Stomach (tissue), 9 donors: ENCODE results near the gene MDM2. TPM values are rescaled to one million over a fixed set of nuclear protein-coding genes. Genes with fewer than 3 reads are reported as not detected.

ENCODE experiments used
- DNase-seq, 2 donors: peaks; one replicate each; pipeline versions ENCODE4 v3.0.0 to v3.0.0-alpha.2; 2013 to 2019
- H3K27ac ChIP-seq, 5 donors: fragments of 200-600 bp in 4 of 5; sonication (generic) in 4 of 5; one replicate each; pipeline ENCODE4 v1.5.1; 2013 to 2019; ENCODE audit warnings: mild to moderate bottlenecking in 1 of 5, moderate library complexity in 1 of 5
- H3K27me3 ChIP-seq, 3 donors: fragments of 200-600 bp; sonication (generic); one replicate each; pipeline ENCODE4 v1.5.1; 2017 to 2019; ENCODE audit warnings: mixed run types in 1 of 3
- H3K36me3 ChIP-seq, 4 donors: fragments of 200-600 bp; sonication (generic); 1 replicate in 3 of 4; 2 replicates in 1 of 4; pipeline ENCODE4 v1.5.1; 2016 to 2019
- H3K4me1 ChIP-seq, 4 donors: fragments of 200-600 bp; sonication (generic); one replicate each; pipeline ENCODE4 v1.5.1; 2016 to 2019
- H3K4me3 ChIP-seq, 4 donors: fragments of 200-600 bp; sonication (generic) in 3 of 4; one replicate each; pipeline ENCODE4 v1.5.1; 2016 to 2019; ENCODE audit warnings: mild to moderate bottlenecking in 1 of 4
- H3K9me3 ChIP-seq, 4 donors: fragments of 200-600 bp; sonication (generic); one replicate each; pipeline ENCODE4 v1.5.1; 2016 to 2019
- CTCF ChIP-seq, 7 experiments: fragments of 450-650 bp in 4 of 7; fragments of 200-600 bp in 3 of 7; sonication (generic) in 3 of 7; IDR thresholded peaks; one replicate each; pipeline ENCODE4 v1.5.1; 2016 to 2019; ENCODE audit warnings: antibody characterized with exemption in 7 of 7, control low read depth in 2 of 7, mild to moderate bottlenecking in 1 of 7
- EP300 ChIP-seq: sonication (generic); formaldehyde crosslinking; IDR thresholded peaks from one replicate; pipeline ENCODE4 v1.6.1; 2017; ENCODE audit warnings: antibody characterized with exemption
- POLR2A ChIP-seq, 4 donors: fragments of 450-650 bp; IDR thresholded peaks; one replicate each; pipeline ENCODE4 v1.6.1; 2016; ENCODE audit warnings: antibody characterized with exemption in 4 of 4, control low read depth in 2 of 4, mild to moderate bottlenecking in 1 of 4, moderate library complexity in 1 of 4
- POLR2AphosphoS5 ChIP-seq, 3 donors: sonication (generic); formaldehyde crosslinking; IDR thresholded peaks; one replicate each; pipeline ENCODE4 v1.6.1; 2016; ENCODE audit warnings: antibody characterized with exemption in 3 of 3
- WGBS, 5 donors: extraction: QIAGEN DNeasy Blood & Tissue Kit in 3 of 5; methylation state at CpG; one replicate each; pipeline versions ENCODE4 v1.1.5 to v1.1.7; 2013 to 2018; 5-methylcytosine and 5-hydroxymethylcytosine counted together
- intact Hi-C: fragments of 100-400 bp; cut with DNase I; formaldehyde crosslinking; loops from one replicate; pipeline ENCODE4 v1.15.1; 2023; ENCODE audit warnings: low total_unique reads
- polyA plus RNA-seq, 3 donors: library from polyadenylated mRNA; stranded (reverse); fragments of 200-250 nt; gene quantifications; one replicate each; pipeline ENCODE4 v1.2.3, GENCODE V29; 2013
- total RNA-seq, 5 donors: library from RNA; depleted of rRNA; stranded (reverse); fragments of >200 nt; gene quantifications; one replicate each; pipeline versions ENCODE4 v1.1.0 to v1.2.3, GENCODE V29; 2014 to 2016
- donor health status: healthy with polysubstance abuse.
- donor health status: Bipolar disorder and iron deficiency.
- donor health status: healthy.

The MDM2 gene
- total and polyA plus RNA-seq, 8 donors, result 16.8 to 151 (median 62.1) TPM

- WGBS, 5 donors, result 73 to 85% (median 80%) methylated on average over 14 of the region's 14 CpGs
- H3K4me1 ChIP-seq, result peaks cover 0 to 52% (median 9%) of the 10 kb centered on the region in 4 donors
- H3K27me3 ChIP-seq, result no peaks in the 10 kb centered on the region
- intact Hi-C loops, result no loop called here
- DNase-seq, result no peak
- no peaks in the 10 kb centered on the region for H3K36me3 ChIP-seq
- no peak for TF ChIP-seq POLR2AphosphoS5 (IDR thresholded peaks at IDR 0.05)
- no peak for TF ChIP-seq EP300
- no peak for TF ChIP-seq POLR2A (IDR thresholded peaks at IDR 0.05)
- TF ChIP-seq CTCF (IDR thresholded peaks at IDR 0.05), result no peak
- H3K27ac ChIP-seq, result peak overlapping the region in 1 of 5 donors; percentile 2
- H3K4me3 ChIP-seq, result no peak overlapping the region
- no peaks in the 10 kb centered on the region for H3K9me3 ChIP-seq
Measured at GRCh38 chr12:68789144-68789878, 18.7 kb upstream of the MDM2 start.

GRCh38 chr12:68790081-68790951 lies 17.7 kb upstream of the MDM2 start:
- intact Hi-C loops, result no loop called here
- no peaks in the 10 kb centered on the region for H3K27me3 ChIP-seq
- no peaks in the 10 kb centered on the region for H3K9me3 ChIP-seq
- 89 to 96% (median 94%) methylated on average over 13 of the region's 13 CpGs for WGBS, 5 donors
- TF ChIP-seq POLR2AphosphoS5 (IDR thresholded peaks at IDR 0.05), result no peak
- no peak for TF ChIP-seq POLR2A (IDR thresholded peaks at IDR 0.05)
- no peak for TF ChIP-seq EP300
- no peak for TF ChIP-seq CTCF (IDR thresholded peaks at IDR 0.05)
- no peaks in the 10 kb centered on the region for H3K36me3 ChIP-seq
- no peak for DNase-seq
- H3K4me3 ChIP-seq, result no peak overlapping the region
- H3K4me1 ChIP-seq, result peaks cover 0 to 42% (median 9%) of the 10 kb centered on the region in 4 donors
- no peak overlapping the region for H3K27ac ChIP-seq

GRCh38 chr12:68790952-68791234 lies 17.1 kb upstream of the MDM2 start:
- Histone ChIP-seq H3K9me3 (no peaks in the 10 kb centered on the region), H3K4me3 (no peak overlapping the region), H3K4me1 (peaks cover 0 to 37% (median 8%) of the 10 kb centered on the region in 4 donors), H3K36me3 (no peaks in the 10 kb centered on the region), H3K27ac (no peak overlapping the region), H3K27me3 (no peaks in the 10 kb centered on the region)
- no peak for TF ChIP-seq EP300
- no peak for TF ChIP-seq POLR2A (IDR thresholded peaks at IDR 0.05)
- TF ChIP-seq CTCF (IDR thresholded peaks at IDR 0.05), result no peak
- no peak for TF ChIP-seq POLR2AphosphoS5 (IDR thresholded peaks at IDR 0.05)
- 59 to 68% (median 63%) methylated on average over 3 of the region's 3 CpGs for WGBS, 5 donors
- no peak for DNase-seq
- intact Hi-C loops, result no loop called here

GRCh38 chr12:68791897-68792481 lies 16.0 kb upstream of the MDM2 start:
- H3K27ac ChIP-seq, result no peak overlapping the region
- peaks cover 0 to 26% (median 6%) of the 10 kb centered on the region in 4 donors for H3K4me1 ChIP-seq
- 95 to 100% (median 98%) methylated on average over 2 of the region's 2 CpGs for WGBS, 5 donors
- H3K4me3 ChIP-seq, result no peak overlapping the region
- TF ChIP-seq POLR2AphosphoS5 (IDR thresholded peaks at IDR 0.05) (no peak), CTCF (IDR thresholded peaks at IDR 0.05) (no peak), POLR2A (IDR thresholded peaks at IDR 0.05) (no peak), EP300 (no peak)
- DNase-seq, result no peak
- H3K9me3 ChIP-seq, result no peaks in the 10 kb centered on the region
- H3K36me3 ChIP-seq, result no peaks in the 10 kb centered on the region
- intact Hi-C loops, result no loop called here
- no peaks in the 10 kb centered on the region for H3K27me3 ChIP-seq
